GM13976 (cell line): ENCODE results near the gene QDPR.

Experiments used
- DNase-seq: peaks from one replicate; pipeline ENCODE4 v3.0.0; 2012; ENCODE audit warnings: low spot score
- in situ Hi-C: fragments of 300-500 bp; cut with MboI; formaldehyde crosslinking; loops from one replicate; pipeline ENCODE4 v1.12.0; 2022; ENCODE audit warnings: low sequenced_read_pairs, mixed read lengths, inconsistent platforms; ENCODE audit not compliant: unreplicated experiment
- TF ChIP-seq, protein P1 (sequence below): IDR thresholded peaks from 2 replicates; pipeline ENCODE4 v1.5.1; 2012; ENCODE audit warnings: borderline replicate concordance, mild to moderate bottlenecking; ENCODE audit not compliant: insufficient read depth; ENCODE audit errors: extremely low read depth, missing control alignments, control extremely low read depth

QDPR gene

GRCh38 chr4:17475481-17475880, 36.4 kb downstream of the QDPR start:
- TF ChIP-seq, protein P1, sequence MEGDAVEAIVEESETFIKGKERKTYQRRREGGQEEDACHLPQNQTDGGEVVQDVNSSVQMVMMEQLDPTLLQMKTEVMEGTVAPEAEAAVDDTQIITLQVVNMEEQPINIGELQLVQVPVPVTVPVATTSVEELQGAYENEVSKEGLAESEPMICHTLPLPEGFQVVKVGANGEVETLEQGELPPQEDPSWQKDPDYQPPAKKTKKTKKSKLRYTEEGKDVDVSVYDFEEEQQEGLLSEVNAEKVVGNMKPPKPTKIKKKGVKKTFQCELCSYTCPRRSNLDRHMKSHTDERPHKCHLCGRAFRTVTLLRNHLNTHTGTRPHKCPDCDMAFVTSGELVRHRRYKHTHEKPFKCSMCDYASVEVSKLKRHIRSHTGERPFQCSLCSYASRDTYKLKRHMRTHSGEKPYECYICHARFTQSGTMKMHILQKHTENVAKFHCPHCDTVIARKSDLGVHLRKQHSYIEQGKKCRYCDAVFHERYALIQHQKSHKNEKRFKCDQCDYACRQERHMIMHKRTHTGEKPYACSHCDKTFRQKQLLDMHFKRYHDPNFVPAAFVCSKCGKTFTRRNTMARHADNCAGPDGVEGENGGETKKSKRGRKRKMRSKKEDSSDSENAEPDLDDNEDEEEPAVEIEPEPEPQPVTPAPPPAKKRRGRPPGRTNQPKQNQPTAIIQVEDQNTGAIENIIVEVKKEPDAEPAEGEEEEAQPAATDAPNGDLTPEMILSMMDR: no peak
- no peak for DNase-seq
- in situ Hi-C loops: no loop called here

DNA sequence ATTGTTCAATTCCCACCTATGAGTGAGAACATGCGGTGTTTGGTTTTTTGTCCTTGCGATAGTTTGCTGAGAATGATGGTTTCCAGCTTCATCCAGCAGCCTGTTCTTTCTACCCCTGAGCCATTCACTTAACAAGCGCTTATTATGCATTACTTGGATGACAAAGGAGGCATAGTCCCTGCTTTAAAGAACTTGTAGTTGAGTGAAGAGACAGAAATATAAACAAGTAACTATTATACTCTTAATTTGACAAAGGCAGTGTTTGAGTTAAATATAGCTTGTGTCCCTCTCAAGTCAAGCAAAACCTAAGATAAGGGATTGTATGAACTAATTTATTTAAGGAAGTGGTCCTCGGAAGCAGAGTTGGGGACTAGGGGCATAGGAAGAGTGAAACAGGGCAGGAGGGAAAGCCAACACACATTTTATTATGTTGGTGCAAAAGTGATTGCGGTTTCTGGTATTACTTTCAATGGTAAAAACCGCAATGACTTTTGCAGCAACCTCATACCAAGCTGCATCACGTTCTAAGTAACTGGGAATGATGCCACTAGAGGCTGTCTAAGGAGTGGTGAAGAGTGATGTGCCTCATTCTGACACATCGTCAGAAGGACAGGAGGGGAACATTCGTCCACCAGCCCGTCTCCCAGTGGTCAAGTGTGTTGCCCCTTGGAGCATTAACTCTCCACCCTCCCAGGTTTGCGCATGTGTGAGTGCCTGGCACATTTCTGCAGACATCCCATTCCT, 41.8 kb downstream of the QDPR start:
- in situ Hi-C loops: loop anchor here (25.0 kb wide), 2 partner anchors 558 to 1183 kb away; no protein-coding TSS in a partner anchor
- no peak for DNase-seq
- TF ChIP-seq, protein P1: no peak

DNA sequence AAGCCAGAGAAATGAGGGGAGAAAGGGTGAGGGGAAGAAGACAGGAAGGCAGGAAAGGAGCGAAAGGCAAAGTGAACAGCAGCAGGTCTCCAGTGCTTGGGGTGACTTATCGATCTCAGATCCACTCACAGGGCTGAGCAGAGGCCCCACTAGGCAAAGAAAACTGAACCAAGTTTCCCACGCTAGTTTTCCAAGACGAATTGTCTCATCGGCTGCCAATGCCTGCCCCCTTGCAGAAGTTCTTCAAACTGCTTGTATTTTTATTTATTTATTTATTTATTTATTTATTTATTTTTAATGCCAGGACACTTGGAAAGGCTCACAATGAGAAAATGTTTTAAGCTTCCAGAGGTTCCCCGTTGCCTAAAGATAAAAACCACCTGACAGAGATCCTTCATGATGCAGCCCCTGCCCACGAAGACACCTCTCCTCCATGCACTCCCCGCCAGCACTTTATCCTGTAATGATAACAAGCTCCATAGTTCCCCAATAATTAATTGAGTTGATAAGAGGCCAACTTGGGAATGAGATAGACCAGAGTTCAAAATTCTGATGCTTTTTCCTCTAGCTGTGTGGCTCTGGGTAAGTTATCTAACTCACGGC, 43.2 kb downstream of the QDPR start:
- no peak for DNase-seq
- TF ChIP-seq, protein P1: no peak
- in situ Hi-C loops: loop anchor here (25.0 kb wide), 2 partner anchors 556 to 1181 kb away; no protein-coding TSS in a partner anchor

DNA sequence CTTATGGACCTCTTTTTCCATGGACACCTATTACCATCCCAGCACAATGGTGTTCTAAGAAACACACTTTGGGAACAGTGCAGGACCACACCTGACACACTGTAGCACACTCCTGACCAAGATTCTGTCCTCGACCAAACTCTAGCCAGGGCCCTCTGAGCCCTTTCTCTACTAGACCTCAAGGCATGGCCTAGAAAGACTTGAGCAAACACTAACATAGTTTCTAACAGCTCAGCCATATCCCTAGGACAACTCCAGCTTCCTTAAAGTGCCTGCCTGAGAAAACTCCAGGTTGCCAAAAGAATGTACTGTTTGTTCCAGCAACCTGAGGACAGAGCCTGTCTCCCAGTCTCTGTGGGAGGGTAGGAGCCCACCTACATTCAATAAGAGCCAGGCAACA, 48.3 kb downstream of the QDPR start:
- in situ Hi-C loops: loop anchor here (25.0 kb wide), 2 partner anchors 551 to 1176 kb away; no protein-coding TSS in a partner anchor
- TF ChIP-seq, protein P1: no peak
- DNase-seq: no peak

DNA sequence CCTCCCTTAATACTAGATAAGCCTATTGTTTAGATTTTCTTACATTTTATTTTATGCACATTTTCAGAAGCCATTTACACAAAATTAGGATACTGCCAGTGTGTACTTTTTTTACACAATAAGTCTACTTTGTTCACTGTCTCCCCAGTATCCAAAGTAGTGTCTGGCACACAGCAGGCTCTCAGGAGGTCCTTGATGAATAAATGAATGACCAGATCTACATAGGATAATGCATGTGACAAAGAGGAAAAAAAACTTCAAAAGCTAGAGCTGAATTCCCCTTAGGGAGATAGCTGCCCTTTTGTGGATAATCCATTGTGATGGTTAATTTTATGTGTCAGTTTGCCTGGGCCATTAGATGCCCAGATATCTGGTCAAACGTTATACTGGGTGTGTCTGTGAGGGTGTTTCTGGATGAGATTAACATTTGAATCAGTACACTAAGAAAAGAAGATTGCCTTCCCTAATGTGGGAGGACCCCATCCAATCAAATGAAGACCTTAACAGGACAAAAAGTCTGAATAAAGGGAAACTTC, 61.6 kb downstream of the QDPR start:
- DNase-seq: no peak
- in situ Hi-C loops: loop anchor here (25.0 kb wide), 2 partner anchors 538 to 1163 kb away; no protein-coding TSS in a partner anchor
- TF ChIP-seq, protein P1: no peak

DNA sequence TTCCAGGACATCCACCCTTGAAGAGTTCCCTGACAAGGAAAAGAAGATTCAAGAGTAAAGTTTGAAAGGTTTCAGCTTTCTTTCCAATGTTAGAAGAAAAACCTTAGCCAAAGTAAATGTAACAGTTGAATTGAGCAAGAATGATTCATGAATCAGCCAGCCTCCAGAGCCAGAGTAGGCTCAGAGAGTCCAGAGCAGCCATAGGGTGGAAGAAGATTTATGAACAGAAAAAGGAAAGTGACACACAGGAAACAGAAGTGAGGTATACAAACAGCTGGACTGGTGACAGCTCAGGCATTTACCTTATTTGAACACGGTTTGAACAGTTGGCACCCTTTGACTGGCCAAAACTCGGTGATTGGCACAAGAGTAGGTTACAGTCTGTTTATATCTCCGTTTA, 63.2 kb downstream of the QDPR start:
- TF ChIP-seq, protein P1: no peak
- in situ Hi-C loops: loop anchor here (10.0 kb wide), 1 partner anchor 94 kb away; no protein-coding TSS in a partner anchor
- DNase-seq: no peak
